Ishikawa (cell line): ENCODE measurements around the gene FBXO31.

Source experiments
- CEBPB ChIP-seq: IDR thresholded peaks from 2 replicates; pipeline ENCODE4 v1.6.1; 2012
- CREB1 ChIP-seq: IDR thresholded peaks from 2 replicates; pipeline ENCODE4 v1.6.1; 2012; ENCODE audit warnings: low read depth
- EGR1 ChIP-seq: IDR thresholded peaks from 2 replicates; pipeline ENCODE4 v1.6.1; 2012
- EP300 ChIP-seq: IDR thresholded peaks from 2 replicates; pipeline ENCODE4 v1.6.1; 2012; ENCODE audit warnings: borderline replicate concordance
- FOXM1 ChIP-seq: IDR thresholded peaks from 2 replicates; pipeline ENCODE4 v1.6.1; 2012; ENCODE audit warnings: low read depth, borderline replicate concordance
- MAX ChIP-seq: IDR thresholded peaks from 2 replicates; pipeline ENCODE4 v1.6.1; 2012
- NFIC ChIP-seq: IDR thresholded peaks from 2 replicates; pipeline ENCODE4 v1.6.1; 2012
- RAD21 ChIP-seq: IDR thresholded peaks from 2 replicates; pipeline ENCODE4 v1.6.1; 2012; ENCODE audit warnings: low read depth
- REST ChIP-seq: IDR thresholded peaks from 2 replicates; pipeline ENCODE4 v1.6.1; 2012; ENCODE audit warnings: low read depth, mild to moderate bottlenecking
- TAF1 ChIP-seq: IDR thresholded peaks from 2 replicates; pipeline ENCODE4 v1.6.1; 2012; ENCODE audit warnings: low read depth, mild to moderate bottlenecking
- TCF12 ChIP-seq: IDR thresholded peaks from 2 replicates; pipeline ENCODE4 v1.6.1; 2012; ENCODE audit warnings: low read depth
- TEAD4 ChIP-seq: IDR thresholded peaks from 2 replicates; pipeline ENCODE4 v1.6.1; 2012
- USF1 ChIP-seq: IDR thresholded peaks from 2 replicates; pipeline ENCODE4 v1.6.1; 2012
- YY1 ChIP-seq: IDR thresholded peaks from 2 replicates; pipeline ENCODE4 v1.6.1; 2012; ENCODE audit warnings: low read depth
- ZBTB7A ChIP-seq: IDR thresholded peaks from 2 replicates; pipeline ENCODE4 v1.6.1; 2012; ENCODE audit warnings: low read depth

The FBXO31 gene

GRCh38 chr16:87316450-87316922 lies 67.1 kb downstream of the FBXO31 start:
- no peak for TF ChIP-seq CEBPB

- TF ChIP-seq TAF1: no peak
- no peak for TF ChIP-seq REST
- TF ChIP-seq EGR1: no peak
These were observed 68.6 kb downstream of the FBXO31 start for GRCh38 chr16:87314990-87315420.

DNA sequence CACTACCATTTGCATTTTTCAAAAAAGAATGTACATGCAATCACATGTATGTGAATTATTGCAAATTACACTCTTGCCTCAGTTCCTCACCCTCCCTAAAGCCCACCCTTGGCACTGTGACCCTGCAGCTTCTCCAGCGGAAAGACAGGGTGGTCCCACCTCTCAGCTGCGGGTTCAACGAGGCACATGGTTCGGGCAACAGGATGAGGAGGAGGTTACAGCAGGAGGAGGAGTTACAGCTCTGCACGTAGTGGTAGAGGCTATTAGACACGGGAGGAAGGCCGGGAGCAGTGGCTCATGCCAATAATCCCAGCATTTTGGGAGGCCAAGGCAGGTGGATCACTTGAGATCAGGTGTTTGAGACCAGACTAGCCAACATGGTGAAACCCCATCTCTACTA lies 71.6 kb downstream of the FBXO31 start:
- no peak for TF ChIP-seq NFIC
- TF ChIP-seq TAF1: no peak
- no peak for TF ChIP-seq USF1
- no peak for TF ChIP-seq ZBTB7A
- TF ChIP-seq FOXM1: no peak
- no peak for TF ChIP-seq REST
- no peak for TF ChIP-seq TCF12
- TF ChIP-seq EGR1: no peak
- TF ChIP-seq MAX: no peak
- TF ChIP-seq YY1: no peak
- TF ChIP-seq CEBPB: no peak
- TF ChIP-seq RAD21: no peak
- TF ChIP-seq TEAD4: no peak
- no peak for TF ChIP-seq CREB1
- TF ChIP-seq EP300: no peak

DNA sequence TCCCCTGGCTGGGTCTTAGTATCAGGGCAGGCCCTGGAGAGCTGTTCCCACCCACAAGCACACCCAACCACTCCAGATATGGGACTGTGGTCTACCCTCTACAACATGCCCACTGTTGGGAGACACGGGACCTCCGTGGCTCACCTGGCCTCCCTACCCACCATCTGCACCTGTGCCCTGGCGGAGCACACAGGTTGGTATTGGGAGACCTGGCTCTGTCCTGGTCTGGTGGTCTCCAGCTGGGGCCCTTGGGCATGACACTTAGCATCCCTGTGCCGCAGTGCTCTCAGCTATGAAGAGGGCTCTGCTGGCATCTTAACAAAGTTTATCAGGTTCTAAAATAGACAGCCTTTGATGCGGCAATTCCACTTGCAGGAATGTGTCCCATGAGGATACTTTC lies 72.2 kb downstream of the FBXO31 start:
- TF ChIP-seq RAD21 (no peak), ZBTB7A (no peak), FOXM1 (no peak), NFIC (no peak), REST (no peak), YY1 (no peak), EGR1 (no peak), USF1 (no peak), TCF12 (no peak), TEAD4 (no peak), EP300 (no peak), CREB1 (no peak)

DNA sequence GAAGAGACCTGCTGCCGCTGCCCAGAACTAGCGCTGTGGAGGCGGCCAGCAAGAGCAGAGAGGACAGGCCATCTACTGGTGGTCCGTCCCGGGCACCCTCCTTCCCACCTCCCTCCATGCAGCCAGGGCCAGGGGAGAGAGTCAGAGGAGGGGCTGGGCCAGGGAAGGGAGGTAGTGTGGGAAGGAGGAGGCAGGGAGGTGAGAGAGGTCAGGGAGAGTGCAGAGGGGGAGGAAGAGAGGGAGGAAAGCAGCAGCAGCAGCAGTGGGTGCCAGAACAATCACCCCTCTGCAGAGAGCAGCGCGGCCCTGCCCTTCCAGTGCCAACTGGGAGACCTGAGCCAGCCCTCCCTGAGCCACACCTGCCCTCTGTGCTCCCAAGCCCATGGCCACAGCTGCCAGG lies 73.0 kb downstream of the FBXO31 start:
- TF ChIP-seq REST: no peak
